Activated CD4-positive, alpha-beta T cell treated with anti-CD3 and anti-CD28 coated beads, Interleukin-2, Interleukin-4, amounts not matched to agents 100 ng/mL and 50 ng/mL, durations not matched to agents 16 hours and 8 hours (primary cell): ENCODE data around the gene RAC3.

Experiments
- DNase-seq: peaks from one replicate; pipeline ENCODE4 v3.0.0-alpha.2; 2020; ENCODE audit warnings: low spot score

Gene RAC3

DNA sequence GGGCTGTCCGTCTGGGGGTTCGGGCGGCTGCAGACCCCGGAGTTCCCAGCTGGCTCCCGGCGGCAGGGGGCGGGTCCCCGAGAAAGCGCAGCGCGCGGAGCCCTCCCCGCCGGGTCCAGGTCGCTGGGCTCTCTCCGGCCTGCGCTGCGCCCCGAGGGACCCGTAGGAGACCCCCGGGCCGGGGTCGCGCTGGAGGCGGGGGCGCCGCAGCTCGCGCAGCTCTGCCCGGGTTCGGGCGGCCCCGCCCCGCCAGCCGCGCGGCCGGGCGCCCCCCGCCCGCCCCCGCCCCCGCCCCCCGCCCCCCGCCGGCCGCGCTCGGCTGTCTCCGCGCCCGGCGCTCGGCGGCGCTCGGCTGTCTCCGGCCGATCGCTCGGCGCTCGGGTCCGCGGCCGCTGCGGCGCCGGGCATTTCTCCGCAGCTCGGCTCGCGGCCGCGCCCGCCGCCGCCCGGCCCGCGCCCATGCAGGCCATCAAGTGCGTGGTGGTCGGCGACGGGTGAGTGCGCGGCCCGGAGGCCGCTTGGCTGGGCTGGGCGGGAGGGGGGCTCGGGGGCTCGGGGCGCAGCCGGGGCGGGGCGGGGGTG is at the start of gene RAC3:
TSS of gene RAC3 (plus strand) at position 376 of the 582 bp plus-strand sequence. CDS start at position 460, 84 bp downstream.
- DNase-seq: no peak

DNA sequence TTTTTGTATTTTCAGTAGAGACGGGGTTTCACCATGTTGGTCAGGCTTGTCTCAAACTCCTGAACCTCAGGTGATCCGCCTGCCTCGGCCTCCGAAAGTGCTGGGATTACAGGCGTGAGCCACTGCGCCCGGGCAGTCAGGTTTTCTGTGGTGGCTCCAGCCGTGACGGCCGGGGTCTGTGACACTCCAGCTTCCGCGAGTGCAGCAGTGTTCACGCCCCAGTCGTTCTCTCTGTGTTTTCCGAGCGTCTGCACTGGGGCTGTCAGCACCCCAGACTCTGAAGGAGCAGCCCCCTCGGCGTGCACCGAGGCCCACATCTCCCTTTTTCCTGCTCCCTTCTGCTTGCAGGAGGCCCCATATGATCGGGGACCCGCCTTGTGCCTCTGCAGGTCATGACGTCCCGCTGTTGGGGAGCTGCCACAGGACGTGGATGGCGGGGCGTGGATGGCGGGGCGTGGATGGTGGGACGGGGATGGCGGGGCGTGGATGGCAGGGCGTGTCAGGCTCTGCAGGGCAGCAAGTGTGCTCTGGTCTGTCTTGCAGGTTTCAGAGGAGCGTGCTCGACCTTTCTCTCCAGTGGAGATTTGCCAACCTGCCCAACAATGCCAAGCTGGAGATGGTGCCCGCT is 48.4 kb upstream of the RAC3 start:
- DNase-seq: no peak

DNA sequence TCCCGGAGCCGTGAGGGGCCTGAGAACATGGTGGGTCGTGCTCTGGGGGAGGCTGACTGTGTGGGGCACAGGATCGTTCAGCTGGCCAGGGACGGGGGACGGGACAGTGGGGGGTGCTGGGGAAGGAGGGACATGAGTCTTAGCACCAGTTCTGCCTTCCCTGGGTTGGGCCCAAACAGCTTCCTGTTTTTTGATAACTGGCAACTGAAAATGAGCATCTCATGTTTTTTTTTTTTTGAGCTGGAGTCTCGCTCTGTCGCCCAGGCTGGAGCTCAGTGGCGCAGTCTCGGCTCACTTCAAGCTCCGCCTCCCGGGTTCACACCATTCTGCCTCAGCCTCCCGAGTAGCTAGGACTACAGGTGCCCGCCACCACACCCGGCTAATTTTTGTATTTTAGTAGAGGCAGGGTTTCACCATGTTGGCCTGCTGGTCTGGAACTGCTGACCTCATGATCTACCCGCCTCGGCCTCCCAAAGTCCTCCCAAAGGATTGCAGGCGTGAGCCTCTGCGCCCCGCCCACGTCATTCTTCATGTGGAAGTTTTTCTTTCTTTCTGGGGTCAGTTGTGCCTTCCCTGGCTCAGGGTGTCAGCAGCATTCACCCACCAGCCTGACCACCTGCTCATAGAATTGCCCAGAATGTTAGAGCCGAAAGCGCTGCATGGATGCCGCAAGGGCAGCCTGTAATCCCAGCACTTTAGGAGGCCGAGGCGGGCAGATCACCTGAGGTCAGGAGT is 47.7 kb upstream of the RAC3 start:
- no peak for DNase-seq

DNA sequence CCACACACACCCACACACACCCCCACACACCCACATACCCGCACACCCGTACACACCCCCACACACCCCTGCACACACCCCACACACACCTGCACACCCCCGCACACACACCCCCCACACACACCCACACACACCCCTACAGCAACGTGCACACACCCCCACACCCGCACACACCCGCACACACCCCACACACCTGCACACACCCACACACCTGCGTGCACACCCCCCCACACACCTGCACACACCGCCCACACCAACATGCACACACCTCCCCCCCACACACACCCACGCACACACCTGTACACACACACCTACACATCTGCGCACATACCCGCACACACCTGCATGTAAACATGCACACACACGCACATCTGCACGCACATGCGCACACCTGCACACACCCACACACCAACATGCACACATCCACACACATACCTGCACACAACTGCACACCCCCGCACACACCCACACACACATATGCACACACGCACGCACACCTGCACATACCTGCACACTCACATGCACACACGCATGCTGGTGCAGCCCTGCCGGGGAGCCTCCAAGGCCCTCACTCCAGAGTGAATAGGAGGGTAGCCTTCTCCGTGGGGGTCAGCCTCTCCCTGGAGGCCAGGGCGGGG is 46.6 kb upstream of the RAC3 start:
- no peak for DNase-seq

DNA sequence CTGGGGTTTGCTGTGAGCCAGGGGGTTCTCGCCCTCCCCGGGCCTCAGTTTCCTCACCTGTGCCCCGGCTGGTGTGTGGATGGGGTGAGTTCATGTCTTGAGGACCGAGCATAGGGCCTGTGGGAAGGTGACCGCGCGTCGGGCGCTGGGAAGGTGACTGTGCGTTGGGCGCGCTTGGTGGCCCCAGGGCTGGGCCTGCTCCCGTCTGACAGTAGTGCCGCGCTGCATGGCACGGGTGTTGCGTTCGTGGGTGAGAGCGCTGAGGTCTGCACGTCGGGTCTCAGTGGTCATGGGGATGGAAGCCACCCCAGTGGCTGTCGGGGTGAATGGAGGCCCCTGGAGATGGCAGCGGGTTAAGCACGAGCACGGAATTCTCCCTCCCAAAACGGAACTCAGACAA is 44.9 kb upstream of the RAC3 start:
- no peak for DNase-seq

DNA sequence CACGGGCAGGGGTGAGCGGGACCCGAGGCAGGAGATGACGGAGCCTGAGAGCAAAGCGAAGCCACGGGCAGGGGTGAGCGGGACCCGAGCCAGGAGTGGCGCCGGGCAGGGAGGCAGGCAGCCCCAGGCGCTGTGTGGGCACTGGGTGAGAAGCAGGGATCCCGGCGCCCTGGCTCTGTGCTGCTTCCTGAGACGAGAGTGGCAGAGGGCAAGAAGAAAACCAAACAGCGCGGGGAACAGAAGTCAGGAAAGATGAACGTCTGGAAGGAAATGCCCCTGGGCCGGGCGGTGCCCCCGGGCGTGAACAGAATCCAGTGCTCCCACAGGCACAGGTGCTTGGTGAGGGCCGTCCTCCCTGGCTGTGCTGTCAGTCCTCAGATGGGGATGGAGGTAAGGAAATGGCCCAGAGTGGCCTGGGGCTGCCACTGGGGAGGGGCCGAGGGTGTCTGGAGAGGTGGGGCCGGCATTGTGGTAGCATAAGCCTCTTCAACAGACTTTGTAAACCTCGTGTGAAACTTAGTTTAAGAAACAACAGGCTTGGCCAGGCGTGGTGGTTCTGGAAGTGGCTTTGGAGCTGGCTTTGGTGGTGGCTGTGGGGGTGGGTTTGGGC is 44.2 kb upstream of the RAC3 start:
- DNase-seq: no peak

DNA sequence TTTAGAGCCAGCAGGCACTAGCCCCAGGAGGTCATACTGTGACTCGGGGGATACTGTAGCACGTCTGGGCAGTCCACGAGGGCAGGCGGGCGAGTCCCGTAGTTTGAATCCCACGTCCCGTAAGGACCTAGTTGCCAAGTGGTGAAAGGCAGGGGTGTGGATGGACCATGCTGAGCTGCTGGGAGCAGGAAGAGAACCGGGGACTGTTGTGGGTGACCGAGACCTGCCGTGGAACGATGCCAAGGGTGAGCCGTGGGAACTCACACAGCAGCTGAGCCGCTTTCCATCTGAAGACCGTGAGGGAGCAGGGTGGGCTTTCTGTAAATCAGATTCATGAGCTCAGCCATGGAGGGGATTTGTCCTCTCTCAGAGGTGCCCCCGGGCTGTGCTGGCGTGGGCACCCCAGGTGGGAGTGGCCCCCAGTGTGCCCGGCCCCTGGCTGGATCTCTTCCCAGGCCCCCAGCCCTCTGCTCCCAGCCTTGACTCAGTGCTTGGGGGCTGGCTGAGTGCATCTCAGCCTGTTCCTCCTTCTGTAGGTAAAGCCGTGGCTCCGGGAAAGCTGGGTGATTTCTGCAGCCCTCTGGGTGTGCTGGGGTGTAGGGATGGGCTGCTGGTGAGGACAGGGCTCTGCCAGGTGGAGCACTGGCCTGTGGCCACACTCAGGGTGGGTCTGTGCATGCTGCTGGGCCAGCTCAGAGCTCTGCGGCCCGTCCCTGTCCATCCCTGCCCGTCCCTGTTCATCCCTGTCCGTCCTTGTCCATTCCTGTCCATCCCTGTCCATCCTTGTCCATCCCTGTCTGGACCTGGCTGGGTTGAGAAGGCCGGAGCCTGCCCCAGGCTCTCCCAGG is 40.4 kb upstream of the RAC3 start:
- DNase-seq: no peak

DNA sequence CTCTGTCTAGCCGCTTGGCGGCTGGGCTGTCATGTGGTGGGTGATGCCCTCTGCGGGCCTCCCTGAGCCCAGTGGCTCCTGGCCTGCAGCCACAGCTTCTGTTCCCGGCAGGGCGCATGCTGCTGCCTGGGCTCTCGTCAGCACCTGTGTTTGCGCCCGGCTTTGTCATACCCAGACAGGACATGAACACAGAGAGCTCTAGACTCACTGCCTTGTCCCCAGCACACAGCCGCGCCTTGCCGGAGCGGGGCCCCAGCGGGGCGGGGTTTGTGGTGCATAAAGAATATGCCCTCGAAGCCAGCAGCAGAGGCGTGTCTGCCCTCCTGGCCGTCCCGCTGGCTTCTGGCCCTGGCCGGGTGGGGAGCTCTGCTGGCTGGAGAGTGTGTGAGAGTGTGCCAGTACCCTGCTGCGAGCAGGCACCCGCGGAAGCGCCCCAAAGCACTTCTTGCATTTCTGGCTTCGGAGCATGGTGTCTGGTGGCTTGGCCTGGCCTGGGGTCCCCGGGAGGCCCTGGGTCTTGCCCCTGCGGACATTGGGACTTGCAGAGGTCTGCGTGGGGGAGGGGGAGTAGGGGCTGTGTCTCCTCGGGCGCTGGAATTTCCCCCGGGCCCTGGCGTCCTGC is 39.7 kb upstream of the RAC3 start:
- DNase-seq: no peak

DNA sequence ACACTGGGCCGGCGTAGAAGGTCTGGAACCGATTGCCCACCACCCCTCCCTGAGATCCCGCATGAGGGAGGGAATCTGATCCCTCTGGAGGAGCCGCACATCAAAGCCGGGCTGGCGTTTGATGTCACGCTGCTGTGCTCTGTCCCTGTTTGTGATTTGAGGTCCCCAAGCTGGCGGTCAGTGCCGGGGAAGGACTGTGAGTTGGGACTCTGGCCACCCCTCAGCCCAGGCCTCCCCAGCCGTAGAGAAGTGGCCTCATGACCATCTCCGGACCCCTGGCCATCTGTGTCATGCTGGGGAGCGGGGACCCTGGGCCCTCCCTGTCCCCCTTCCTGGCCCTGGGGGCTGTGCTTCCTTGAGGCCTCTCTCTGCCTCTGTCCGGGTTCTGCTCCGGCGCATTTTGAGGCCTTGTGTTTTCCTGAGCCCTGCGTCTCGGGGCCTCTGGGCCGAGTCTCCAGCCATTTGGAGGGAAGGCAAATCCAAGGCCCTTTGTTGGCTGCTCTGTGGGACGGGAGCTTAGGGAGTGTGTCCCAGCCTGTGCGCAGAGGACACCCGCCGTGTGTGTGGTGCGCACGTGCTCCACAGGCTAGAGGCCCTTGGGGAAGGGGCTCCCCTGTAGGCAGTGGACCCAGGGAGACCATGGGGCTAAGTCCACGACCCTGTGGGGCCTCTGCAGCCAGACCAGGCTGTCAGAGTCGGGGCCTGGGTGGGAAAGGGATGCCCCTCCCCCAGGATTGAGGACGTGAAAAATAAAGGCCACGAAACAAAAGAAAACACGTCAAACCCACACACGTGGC is 39.0 kb upstream of the RAC3 start:
- DNase-seq: no peak

DNA sequence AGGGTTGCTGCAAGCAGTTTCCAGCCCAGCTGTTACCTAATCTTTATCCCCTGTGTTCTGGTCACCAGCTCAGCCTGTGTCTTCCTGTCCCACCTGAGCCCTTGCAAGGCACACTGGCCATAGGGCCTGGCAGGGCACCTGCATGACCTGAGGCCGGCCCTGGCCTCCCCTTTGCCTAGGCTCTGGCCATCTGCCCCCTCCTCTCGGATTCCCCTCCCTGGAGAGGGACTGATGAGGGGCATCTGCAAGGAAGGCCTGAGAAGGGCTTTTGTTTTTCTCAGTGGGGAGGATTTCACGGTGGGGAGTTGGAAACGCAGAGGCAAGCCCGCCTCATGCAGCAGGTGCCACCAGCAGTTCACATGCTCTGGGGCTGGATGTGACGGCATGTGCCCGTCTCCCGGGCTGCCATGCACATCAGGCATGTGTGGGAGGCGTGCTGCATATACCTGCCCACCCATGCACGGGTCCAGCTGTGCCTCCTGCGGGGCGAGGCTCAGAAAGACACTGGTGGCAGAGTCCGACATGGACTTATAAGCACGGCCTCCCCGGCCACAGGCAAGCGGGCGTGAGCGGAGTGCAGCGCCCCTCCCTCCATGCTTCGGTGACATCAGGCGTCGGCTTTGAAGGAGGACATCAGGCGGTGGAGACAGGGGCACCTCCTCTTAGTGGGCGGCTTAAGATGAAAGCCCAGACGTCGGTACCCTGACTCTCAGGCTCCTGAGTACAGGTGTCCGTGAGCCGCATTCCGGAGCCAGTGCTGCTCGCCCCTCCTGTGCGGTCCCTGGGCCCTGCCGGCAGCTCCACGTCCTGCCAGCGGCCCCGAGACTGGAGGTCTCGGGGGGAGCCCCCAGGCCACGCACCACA is 37.5 kb upstream of the RAC3 start:
- no peak for DNase-seq

DNA sequence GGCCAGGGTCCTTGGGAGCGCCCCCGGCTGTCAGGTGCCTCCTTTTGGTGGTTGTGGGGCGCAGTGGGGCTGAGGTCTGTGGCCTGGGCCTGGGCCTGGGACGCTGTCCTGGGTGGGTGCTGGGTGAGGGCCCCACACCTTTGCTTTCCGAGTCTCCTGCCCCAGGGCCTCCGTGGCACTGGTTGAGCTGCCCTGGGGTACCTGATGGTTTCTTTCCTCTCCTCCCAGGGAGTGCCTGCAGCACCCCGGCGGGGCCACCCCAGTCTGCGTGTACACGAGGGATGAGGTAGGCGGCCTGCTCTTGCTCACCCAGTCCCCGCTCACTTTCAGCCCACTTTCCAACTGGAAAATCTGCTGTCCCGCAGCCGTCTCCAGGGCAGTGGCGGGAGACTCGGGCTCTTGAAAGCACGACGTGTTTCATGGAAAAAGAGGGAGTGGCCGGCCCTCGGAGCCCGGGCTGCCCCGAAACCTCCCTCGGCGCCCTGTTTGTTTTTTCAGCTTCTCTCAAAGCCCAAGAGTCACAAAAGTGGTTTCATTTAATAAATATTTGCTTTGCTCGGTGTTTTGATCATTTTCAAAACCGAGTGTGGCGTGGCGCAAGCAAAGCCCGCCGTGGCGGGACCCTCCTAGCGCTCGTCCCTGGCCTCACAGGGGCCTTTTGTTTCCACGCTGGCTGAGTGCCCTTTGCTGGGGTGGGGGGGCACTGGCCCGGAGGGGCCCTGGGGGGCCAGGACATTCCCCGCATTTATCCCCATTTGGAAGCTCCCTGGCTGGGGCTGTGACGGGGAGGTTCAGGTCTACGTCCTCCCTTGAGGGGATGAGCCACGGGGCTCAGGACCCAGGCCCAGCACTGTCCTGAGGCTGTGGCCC is 36.6 kb upstream of the RAC3 start:
- DNase-seq: no peak

DNA sequence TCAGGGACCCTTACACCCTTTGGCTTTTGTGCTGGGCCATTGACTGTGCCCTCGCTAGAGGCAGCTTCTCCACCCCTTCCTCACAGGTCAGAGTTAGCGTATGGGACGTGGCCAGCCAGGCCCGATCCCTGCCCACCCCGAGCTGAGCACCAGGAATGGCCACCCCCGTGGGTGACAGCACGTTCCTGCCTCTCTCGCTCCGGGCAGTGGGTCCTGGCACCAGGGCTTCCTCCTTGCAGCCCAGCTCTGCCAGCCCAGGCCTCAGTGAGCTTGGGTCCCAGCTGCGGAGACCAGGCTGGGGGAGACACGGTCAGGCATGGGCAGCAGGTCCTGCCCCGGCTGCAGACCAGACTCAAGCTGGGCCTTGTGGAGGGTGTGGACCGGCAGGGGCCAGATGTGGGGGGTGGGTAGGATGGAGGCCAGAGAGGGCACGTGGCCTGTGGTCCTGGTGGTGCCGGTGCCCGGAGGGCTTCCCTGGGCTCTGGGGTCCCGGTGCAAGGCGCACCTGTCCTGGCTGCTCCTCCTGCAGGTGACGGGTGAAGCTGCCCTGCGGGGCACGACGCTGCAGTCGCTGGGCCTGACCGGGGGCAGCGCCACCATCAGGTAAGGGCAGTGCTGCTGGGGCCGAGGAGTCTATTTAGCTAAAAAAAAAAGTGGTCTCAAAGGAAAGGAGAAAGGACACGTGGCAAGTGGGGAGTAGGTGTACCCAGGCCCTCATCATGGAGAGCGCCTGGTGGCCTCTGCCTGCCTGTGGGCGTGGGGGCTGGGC is 35.8 kb upstream of the RAC3 start:
- DNase-seq: no peak

DNA sequence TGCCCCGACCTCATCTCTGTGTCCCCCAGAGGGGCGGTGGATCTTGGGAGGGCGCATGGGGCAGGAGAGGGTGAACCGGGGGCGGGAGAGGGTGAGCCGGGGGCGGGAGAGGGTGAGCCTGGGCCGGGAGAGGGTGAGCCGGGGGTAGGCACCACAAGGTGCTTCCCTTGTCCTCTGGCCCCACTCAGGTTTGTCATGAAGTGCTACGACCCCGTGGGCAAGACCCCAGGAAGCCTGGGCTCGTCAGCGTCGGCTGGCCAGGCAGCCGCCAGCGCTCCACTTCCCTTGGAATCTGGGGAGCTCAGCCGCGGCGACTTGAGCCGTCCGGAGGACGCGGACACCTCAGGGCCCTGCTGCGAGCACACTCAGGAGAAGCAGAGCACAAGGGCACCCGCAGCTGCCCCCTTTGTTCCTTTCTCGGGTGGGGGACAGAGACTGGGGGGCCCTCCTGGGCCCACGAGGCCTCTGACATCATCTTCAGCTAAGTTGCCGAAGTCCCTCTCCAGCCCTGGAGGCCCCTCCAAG is 35.2 kb upstream of the RAC3 start:
- DNase-seq: no peak

DNA sequence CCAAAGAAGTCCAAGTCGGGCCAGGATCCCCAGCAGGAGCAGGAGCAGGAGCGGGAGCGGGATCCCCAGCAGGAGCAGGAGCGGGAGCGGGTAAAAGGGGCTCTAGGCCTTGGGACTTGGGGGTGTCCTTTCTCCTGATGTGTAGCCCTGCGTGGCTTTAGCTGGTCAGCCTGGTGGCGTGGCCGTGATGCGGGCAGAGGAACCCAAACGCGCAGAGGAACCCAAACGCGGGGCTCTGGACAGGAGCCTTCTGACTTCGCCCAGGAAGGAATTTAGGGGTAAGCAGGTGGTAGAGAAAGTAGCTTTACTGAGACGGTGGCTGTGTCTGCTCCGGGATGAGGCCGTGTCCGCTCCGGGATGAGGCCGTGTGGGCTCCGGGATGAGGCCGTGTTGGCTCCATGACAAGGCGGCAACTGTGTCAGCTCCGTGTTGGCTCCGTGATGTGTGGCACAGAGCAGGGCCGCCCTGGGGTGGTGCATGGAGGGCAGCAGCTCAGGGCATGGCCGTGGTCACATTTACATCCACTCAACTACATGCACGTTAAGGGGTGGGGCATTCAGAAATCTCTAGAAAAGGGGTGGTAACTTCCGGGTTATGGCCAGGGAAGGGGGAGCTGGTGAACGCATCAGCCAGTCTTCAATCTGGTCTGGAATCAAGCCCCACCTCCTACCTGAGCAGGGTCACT is 34.6 kb upstream of the RAC3 start:
- DNase-seq: no peak

DNA sequence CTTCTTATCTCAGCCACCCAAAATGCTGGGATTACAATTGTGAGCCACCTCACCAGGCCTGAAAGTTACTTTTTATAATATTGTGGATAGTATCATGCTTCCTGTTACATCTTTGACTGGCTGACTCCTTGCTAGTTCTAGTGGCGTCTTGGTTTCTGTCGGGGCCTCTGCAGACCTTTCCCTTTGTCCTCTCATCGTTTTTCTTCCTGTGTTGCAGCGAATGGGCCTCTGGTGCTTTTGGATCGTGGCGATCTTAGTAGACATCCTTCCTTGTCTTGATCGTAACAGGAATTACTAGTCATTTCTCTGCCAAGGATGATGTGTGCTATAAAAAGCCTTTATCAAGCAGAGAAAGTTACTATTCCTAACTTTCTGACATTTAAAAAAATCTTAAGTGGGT is 33.3 kb upstream of the RAC3 start:
- no peak for DNase-seq

DNA sequence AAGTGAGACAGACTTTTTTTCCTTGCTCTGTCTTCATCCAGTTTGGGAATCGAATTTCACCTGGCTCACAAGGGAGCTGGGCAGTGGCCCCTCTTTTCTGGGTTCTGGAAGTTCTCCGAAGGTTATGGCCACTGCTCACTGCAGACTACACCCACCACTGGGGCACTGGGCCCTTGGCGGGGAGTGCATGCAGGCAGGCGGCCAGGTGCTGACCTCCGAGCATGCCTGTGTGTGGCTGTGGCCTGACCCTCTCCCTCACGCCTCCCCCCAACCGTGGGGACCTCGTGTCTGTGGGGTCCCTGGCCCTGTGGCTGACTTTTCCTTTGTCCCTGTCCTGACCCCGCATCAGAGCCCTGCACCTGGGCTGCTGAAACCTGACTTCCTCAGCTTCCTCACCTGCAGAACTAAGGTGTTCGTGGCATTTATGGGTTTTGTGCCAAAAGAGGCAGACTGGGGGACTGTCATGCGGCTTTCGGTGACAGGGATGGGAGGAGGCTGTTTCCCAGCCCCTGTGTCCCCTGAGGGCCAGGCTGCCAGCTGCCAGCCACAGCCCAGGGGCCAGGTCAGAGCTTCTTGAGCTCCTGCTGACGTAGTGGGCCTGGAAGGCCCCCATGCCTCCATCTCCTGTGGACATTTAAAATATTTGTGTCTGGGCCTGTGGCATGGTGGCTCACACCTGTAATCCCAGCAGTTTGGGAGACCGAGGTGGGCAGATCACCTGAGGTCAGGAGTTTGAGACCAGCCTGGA is 32.6 kb upstream of the RAC3 start:
- no peak for DNase-seq
